Stomach (tissue), 4 donors: Measurements from ENCODE around the gene ULK4.

Experiments
- EP300 ChIP-seq: sonication (generic); formaldehyde crosslinking; IDR thresholded peaks from one replicate; pipeline ENCODE4 v1.6.1; 2017; ENCODE audit warnings: antibody characterized with exemption
- POLR2A ChIP-seq, 4 donors: fragments of 450-650 bp; IDR thresholded peaks; one replicate each; pipeline ENCODE4 v1.6.1; 2016; ENCODE audit warnings: antibody characterized with exemption in 4 of 4, control low read depth in 2 of 4, mild to moderate bottlenecking in 1 of 4, moderate library complexity in 1 of 4
- POLR2AphosphoS5 ChIP-seq, 3 donors: sonication (generic); formaldehyde crosslinking; IDR thresholded peaks; one replicate each; pipeline ENCODE4 v1.6.1; 2016; ENCODE audit warnings: antibody characterized with exemption in 3 of 3
- TF ChIP-seq, protein P1 (sequence below), 7 experiments: fragments of 450-650 bp in 4 of 7; fragments of 200-600 bp in 3 of 7; sonication (generic) in 3 of 7; IDR thresholded peaks; one replicate each; pipeline ENCODE4 v1.5.1; 2016 to 2019; ENCODE audit warnings: antibody characterized with exemption in 7 of 7, control low read depth in 2 of 7, mild to moderate bottlenecking in 1 of 7

DNA sequence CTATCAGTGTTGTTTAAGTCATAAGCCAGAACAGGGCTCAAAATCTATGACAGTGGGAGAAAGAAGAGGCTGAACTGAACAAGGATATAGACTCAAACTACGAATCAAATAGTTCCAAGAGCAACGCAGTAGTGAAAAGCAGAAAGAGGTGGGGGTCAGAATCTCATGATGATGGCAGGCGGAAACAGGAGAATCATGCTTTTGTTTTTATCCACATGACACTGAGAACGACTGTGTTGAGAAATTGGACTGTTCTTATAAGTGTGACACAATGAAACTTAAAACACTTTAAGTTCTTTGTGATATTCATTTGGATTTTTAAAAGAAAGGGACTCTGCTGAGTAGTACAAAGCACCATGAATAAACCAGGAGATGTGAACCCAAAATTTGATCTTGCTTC lies 309.4 kb downstream of the ULK4 start:
- TF ChIP-seq, protein P1, sequence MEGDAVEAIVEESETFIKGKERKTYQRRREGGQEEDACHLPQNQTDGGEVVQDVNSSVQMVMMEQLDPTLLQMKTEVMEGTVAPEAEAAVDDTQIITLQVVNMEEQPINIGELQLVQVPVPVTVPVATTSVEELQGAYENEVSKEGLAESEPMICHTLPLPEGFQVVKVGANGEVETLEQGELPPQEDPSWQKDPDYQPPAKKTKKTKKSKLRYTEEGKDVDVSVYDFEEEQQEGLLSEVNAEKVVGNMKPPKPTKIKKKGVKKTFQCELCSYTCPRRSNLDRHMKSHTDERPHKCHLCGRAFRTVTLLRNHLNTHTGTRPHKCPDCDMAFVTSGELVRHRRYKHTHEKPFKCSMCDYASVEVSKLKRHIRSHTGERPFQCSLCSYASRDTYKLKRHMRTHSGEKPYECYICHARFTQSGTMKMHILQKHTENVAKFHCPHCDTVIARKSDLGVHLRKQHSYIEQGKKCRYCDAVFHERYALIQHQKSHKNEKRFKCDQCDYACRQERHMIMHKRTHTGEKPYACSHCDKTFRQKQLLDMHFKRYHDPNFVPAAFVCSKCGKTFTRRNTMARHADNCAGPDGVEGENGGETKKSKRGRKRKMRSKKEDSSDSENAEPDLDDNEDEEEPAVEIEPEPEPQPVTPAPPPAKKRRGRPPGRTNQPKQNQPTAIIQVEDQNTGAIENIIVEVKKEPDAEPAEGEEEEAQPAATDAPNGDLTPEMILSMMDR (IDR thresholded peaks at IDR 0.05), result no peak
- TF ChIP-seq POLR2A (IDR thresholded peaks at IDR 0.05), result no peak
- no peak for TF ChIP-seq EP300
- no peak for TF ChIP-seq POLR2AphosphoS5 (IDR thresholded peaks at IDR 0.05)
